OCI-LY3 (cell line): ENCODE measurements around the gene PHF19.

Experiments
- H2AFZ ChIP-seq: fragments of 200-600, 300-600 bp; shearing (Covaris generic); 2 replicates; pipeline ENCODE4 v1.6.0; 2014; ENCODE audit warnings: antibody characterized with exemption, low read depth, low read length
- H3K27ac ChIP-seq: fragments of 200-600, 300-600 bp; sonication (generic); 2 replicates; pipeline ENCODE4 v1.5.1; 2014; ENCODE audit warnings: mild to moderate bottlenecking, low read length, moderate library complexity, mixed read lengths
- H3K27me3 ChIP-seq: fragments of 200-600, 300-600 bp; sonication (generic); 2 replicates; pipeline ENCODE4 v1.6.1; 2014; ENCODE audit warnings: low read depth, low read length, mixed read lengths
- H3K36me3 ChIP-seq: fragments of 200-600, 300-600 bp; sonication (generic); replicated peaks from 2 replicates; pipeline ENCODE3; 2014; ENCODE audit warnings: low read depth, low read length, mixed read lengths
- H3K4me1 ChIP-seq: fragments of 300-600, 200-600 bp; sonication (generic); 2 replicates; pipeline ENCODE4 v1.6.1; 2014; ENCODE audit warnings: low read length, mixed read lengths
- H3K4me2 ChIP-seq: fragments of 200-600, 300-600 bp; sonication (generic); 2 replicates; pipeline ENCODE4 v1.6.1; 2014; ENCODE audit warnings: low read length, mixed read lengths
- H3K4me3 ChIP-seq: fragments of 300-600, 200-600 bp; sonication (generic); 2 replicates; pipeline ENCODE4 v1.5.1; 2014; ENCODE audit warnings: antibody characterized with exemption, mild to moderate bottlenecking, low read length, moderate library complexity
- H3K79me2 ChIP-seq: fragments of 300-600, 200-600 bp; shearing (Covaris generic); 2 replicates; pipeline ENCODE4 v1.6.1; 2014; ENCODE audit warnings: mild to moderate bottlenecking, low read length, mixed read lengths
- H3K9ac ChIP-seq: fragments of 300-600, 200-600 bp; shearing (Covaris generic); 2 replicates; pipeline ENCODE4 v1.6.0; 2014; ENCODE audit warnings: mild to moderate bottlenecking, low read length, moderate library complexity
- H3K9me3 ChIP-seq: fragments of 200-600, 300-600 bp; shearing (Covaris generic); 2 replicates; pipeline ENCODE4 v1.6.1; 2014; ENCODE audit warnings: low read length, mixed read lengths; ENCODE audit not compliant: insufficient read depth
- H4K20me1 ChIP-seq: fragments of 200-600, 300-600 bp; sonication (generic); 2 replicates; pipeline ENCODE4 v1.6.1; 2016; ENCODE audit warnings: low read length, mixed read lengths; ENCODE audit not compliant: insufficient read depth
- EZH2phosphoT487 ChIP-seq: fragments of 200-600 bp; shearing (Covaris generic); IDR thresholded peaks from 2 replicates; pipeline ENCODE4 v1.6.1; 2018; ENCODE audit warnings: antibody characterized with exemption, mixed run types, low read depth
- TF ChIP-seq, protein P1 (sequence below): fragments of 200-600, 300-600 bp; sonication (generic); IDR thresholded peaks from 2 replicates; pipeline ENCODE4 v1.5.1; 2014; ENCODE audit warnings: antibody characterized with exemption, low read length, low read depth

Gene PHF19

GRCh38 chr9:120888626-120889025, 11.6 kb upstream of the PHF19 start:
- Histone ChIP-seq H3K27me3 (no peaks in the 10 kb centered on the region), H3K4me1 (peaks cover 43% of the 10 kb centered on the region), H3K36me3 (no peaks in the 10 kb centered on the region), H3K27ac (no peak overlapping the region), H3K79me2 (no peaks in the 10 kb centered on the region), H3K4me2 (no peak overlapping the region), H3K9ac (no peak overlapping the region), H3K4me3 (no peak overlapping the region), H4K20me1 (no peaks in the 10 kb centered on the region), H3K9me3 (no peaks in the 10 kb centered on the region), H2AFZ (no peak overlapping the region)
- TF ChIP-seq EZH2phosphoT487, result no peak
- TF ChIP-seq, protein P1, sequence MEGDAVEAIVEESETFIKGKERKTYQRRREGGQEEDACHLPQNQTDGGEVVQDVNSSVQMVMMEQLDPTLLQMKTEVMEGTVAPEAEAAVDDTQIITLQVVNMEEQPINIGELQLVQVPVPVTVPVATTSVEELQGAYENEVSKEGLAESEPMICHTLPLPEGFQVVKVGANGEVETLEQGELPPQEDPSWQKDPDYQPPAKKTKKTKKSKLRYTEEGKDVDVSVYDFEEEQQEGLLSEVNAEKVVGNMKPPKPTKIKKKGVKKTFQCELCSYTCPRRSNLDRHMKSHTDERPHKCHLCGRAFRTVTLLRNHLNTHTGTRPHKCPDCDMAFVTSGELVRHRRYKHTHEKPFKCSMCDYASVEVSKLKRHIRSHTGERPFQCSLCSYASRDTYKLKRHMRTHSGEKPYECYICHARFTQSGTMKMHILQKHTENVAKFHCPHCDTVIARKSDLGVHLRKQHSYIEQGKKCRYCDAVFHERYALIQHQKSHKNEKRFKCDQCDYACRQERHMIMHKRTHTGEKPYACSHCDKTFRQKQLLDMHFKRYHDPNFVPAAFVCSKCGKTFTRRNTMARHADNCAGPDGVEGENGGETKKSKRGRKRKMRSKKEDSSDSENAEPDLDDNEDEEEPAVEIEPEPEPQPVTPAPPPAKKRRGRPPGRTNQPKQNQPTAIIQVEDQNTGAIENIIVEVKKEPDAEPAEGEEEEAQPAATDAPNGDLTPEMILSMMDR, result no peak

DNA sequence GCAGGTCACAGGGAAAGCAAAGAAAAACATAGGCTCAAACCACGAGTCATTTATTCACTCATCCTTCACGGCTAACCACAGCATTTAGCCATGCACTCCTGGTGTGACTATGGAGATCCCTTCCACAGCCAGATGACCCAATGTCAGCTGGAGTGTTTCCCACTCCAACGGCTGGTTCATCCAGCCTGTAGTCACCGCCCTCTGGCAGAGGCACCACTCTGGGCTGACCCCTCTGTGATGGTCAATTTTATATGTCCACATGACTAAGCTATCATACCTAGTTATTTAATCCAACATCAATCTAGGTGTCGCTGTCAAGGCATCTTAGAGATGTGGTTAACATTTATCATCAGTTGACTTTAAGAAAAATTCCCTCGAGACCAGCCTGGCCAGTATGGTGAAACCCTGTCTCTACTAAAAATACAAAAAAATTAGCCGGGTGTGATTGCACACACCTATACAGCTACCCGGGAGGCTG, 9.5 kb upstream of the PHF19 start:
- Histone ChIP-seq H3K4me2 (no peak overlapping the region), H2AFZ (no peak overlapping the region), H3K79me2 (no peaks in the 10 kb centered on the region), H3K4me1 (peaks cover 22% of the 10 kb centered on the region), H3K9ac (no peak overlapping the region), H3K4me3 (no peak overlapping the region), H3K9me3 (no peaks in the 10 kb centered on the region), H4K20me1 (no peaks in the 10 kb centered on the region), H3K36me3 (no peaks in the 10 kb centered on the region), H3K27ac (no peak overlapping the region), H3K27me3 (no peaks in the 10 kb centered on the region)
- TF ChIP-seq, protein P1, result no peak
- no peak for TF ChIP-seq EZH2phosphoT487

- Histone ChIP-seq H3K9ac (no peak overlapping the region), H2AFZ (no peak overlapping the region)
- TF ChIP-seq, protein P1, result no peak
- TF ChIP-seq EZH2phosphoT487, result no peak
These were observed 9.0 kb upstream of the PHF19 start for GRCh38 chr9:120885958-120886357.

DNA sequence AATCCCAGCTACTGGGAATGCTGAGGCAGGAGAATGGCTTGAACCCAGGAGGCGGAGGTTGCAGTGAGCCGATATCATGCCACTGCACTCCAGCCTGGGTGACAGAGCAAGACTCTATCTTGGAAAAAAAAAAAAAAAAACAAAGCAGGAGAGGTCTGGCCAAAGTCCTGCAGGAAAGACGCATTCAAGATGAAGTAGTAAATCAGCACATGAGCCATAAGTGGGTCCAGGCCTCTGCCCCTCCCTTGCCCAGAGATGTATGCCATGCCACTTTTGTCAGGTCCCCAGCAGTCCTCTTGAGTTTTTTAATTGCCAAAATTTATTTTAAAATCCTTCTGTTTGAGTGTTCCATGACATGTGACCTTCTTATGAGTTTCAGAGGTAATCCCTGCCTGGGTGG, 8.5 kb upstream of the PHF19 start:
- Histone ChIP-seq H3K4me2 (no peak overlapping the region), H4K20me1 (no peaks in the 10 kb centered on the region), H3K36me3 (no peaks in the 10 kb centered on the region), H3K27ac (no peak overlapping the region), H3K4me1 (peaks cover 11% of the 10 kb centered on the region), H2AFZ (no peak overlapping the region), H3K79me2 (no peaks in the 10 kb centered on the region), H3K27me3 (no peaks in the 10 kb centered on the region), H3K9me3 (no peaks in the 10 kb centered on the region), H3K4me3 (no peak overlapping the region), H3K9ac (no peak overlapping the region)
- TF ChIP-seq, protein P1, result no peak
- TF ChIP-seq EZH2phosphoT487, result no peak

More at GRCh38 chr9:120885958-120886357, 9.0 kb upstream of the PHF19 start:
- Histone ChIP-seq H3K27ac (no peak overlapping the region), H3K4me1 (peaks cover 16% of the 10 kb centered on the region), H4K20me1 (no peaks in the 10 kb centered on the region), H3K27me3 (no peaks in the 10 kb centered on the region), H3K36me3 (no peaks in the 10 kb centered on the region), H3K9me3 (no peaks in the 10 kb centered on the region), H3K4me3 (no peak overlapping the region), H3K4me2 (no peak overlapping the region), H3K79me2 (no peaks in the 10 kb centered on the region)
